ENCODE measurements around the gene NXPH1.

Gene NXPH1

GRCh38 chr7:8423057-8423456, 10.4 kb upstream of the NXPH1 start:
- Histone ChIP-seq H3K9ac (no peak overlapping the region), H3K79me2 (no peaks in the 10 kb centered on the region), H3K4me3 (ENCODE audit: low read depth, low read length) (no peak overlapping the region), H3K4me2 (ENCODE audit: low read length) (no peak overlapping the region), H3K27ac (no peak overlapping the region), H3K9me3 (ENCODE audit: control insufficient read depth, low read length) (no peaks in the 10 kb centered on the region), H3K4me1 (no peaks in the 10 kb centered on the region), H3K27me3 (ENCODE audit: control insufficient read depth, insufficient read depth, low read length) (no peaks in the 10 kb centered on the region), H2AFZ (no peak overlapping the region), H3K36me3 (ENCODE audit: control insufficient read depth, insufficient read depth, low read length) (no peaks in the 10 kb centered on the region)
- TF ChIP-seq, protein P1, sequence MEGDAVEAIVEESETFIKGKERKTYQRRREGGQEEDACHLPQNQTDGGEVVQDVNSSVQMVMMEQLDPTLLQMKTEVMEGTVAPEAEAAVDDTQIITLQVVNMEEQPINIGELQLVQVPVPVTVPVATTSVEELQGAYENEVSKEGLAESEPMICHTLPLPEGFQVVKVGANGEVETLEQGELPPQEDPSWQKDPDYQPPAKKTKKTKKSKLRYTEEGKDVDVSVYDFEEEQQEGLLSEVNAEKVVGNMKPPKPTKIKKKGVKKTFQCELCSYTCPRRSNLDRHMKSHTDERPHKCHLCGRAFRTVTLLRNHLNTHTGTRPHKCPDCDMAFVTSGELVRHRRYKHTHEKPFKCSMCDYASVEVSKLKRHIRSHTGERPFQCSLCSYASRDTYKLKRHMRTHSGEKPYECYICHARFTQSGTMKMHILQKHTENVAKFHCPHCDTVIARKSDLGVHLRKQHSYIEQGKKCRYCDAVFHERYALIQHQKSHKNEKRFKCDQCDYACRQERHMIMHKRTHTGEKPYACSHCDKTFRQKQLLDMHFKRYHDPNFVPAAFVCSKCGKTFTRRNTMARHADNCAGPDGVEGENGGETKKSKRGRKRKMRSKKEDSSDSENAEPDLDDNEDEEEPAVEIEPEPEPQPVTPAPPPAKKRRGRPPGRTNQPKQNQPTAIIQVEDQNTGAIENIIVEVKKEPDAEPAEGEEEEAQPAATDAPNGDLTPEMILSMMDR (IDR thresholded peaks at IDR 0.05), result no peak

DNA sequence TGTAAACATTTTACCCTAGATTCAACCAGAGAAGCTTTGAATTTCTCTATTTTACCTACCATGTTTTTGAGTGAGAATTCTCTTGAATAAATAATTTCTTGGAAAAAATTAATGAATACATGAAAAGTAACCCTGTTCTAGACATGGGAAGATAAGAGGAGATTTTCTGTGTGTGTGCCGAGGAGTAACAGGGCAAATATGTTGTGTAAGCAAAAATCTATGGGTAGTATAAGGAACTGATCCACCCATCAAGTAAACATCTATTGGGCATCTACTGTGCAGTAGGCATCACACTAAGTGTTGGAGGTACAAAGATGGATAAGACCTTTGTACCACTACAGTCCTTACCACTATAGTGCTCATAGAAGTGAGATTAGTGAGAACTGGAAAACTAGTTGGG, 8.2 kb upstream of the NXPH1 start:
- Histone ChIP-seq H3K27me3 (ENCODE audit: control insufficient read depth, insufficient read depth, low read length) (no peaks in the 10 kb centered on the region), H3K4me3 (ENCODE audit: low read depth, low read length) (no peak overlapping the region), H2AFZ (no peak overlapping the region), H3K9ac (no peak overlapping the region), H3K27ac (no peak overlapping the region), H3K36me3 (ENCODE audit: control insufficient read depth, insufficient read depth, low read length) (no peaks in the 10 kb centered on the region), H3K4me2 (ENCODE audit: low read length) (no peak overlapping the region), H3K4me1 (no peaks in the 10 kb centered on the region), H3K79me2 (no peaks in the 10 kb centered on the region), H3K9me3 (ENCODE audit: control insufficient read depth, low read length) (no peaks in the 10 kb centered on the region)
- TF ChIP-seq, protein P1 (IDR thresholded peaks at IDR 0.05), result no peak

DNA sequence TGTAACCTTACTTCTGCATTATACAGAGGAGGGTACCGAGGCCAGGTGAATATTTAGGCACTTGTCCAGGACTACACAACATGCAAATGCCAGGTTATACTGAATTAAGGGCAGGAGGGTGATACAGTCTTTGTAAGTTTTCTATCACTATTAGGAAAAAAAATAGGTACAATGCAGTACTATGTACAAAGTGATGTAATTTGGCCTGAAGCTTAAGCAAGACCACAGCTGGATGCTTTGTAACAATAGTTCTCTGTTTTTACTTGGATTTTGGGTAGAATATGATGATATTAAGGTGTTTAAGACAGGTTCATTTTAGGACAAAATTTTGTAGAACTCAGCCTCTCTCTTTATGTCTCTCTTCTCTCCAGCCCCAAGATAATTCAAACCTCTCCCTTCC, 2.8 kb upstream of the NXPH1 start:
- TF ChIP-seq, protein P1 (IDR thresholded peaks at IDR 0.05), result no peak
- H3K36me3 ChIP-seq (ENCODE audit: control insufficient read depth, insufficient read depth, low read length), result no peaks in the 10 kb centered on the region
- no peak overlapping the region for H3K9ac ChIP-seq
- H2AFZ ChIP-seq, result no peak overlapping the region
- no peaks in the 10 kb centered on the region for H3K9me3 ChIP-seq (ENCODE audit: control insufficient read depth, low read length)
- peaks cover 3% of the 10 kb centered on the region for H3K4me1 ChIP-seq
- H3K27ac ChIP-seq, result no peak overlapping the region
- no peak overlapping the region for H3K4me2 ChIP-seq (ENCODE audit: low read length)
- H3K27me3 ChIP-seq (ENCODE audit: control insufficient read depth, insufficient read depth, low read length), result peaks cover 2% of the 10 kb centered on the region
- H3K79me2 ChIP-seq, result no peaks in the 10 kb centered on the region
- no peak overlapping the region for H3K4me3 ChIP-seq (ENCODE audit: low read depth, low read length)

DNA sequence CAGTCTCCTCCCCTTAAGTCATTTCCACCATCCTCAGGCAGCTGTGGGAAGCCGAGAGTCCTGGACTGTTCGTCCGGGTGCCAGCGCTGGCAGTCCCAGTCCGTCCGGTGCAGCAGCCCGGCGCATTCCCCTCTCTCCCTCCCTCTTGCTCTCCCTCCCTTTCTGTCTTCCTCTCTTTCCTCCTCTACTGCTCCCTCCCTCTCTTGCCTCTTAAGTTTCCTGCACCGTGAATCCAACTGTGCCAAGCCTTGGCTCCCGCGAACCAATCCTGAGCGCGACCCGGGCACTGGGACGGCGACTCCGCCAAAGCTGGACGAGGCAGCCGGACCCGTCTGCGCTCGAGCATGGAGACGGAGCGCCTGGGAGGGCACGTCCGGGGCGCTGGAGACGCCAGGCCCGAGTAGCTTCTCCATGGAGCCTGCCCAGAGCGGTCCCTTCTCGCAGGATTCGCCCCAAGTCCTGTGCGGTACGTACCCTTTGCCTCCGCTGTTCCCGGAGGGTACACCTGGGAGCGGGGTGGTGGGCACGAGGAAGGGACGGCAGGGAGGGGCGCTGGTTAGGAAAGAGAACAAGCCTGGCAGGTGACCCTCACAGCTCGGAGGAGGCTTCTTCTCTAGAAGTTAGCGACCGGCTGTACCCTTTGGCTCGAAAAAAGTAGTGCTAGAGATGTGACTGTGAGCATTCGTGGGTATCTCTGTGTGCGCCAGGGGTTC, 1.0 kb downstream of the NXPH1 start:
- no peaks in the 10 kb centered on the region for H3K79me2 ChIP-seq
- H3K27me3 ChIP-seq (ENCODE audit: control insufficient read depth, insufficient read depth, low read length), result peaks cover 8% of the 10 kb centered on the region
- no peak overlapping the region for H3K27ac ChIP-seq
- H3K4me1 ChIP-seq, result peaks cover 3% of the 10 kb centered on the region
- H3K4me2 ChIP-seq (ENCODE audit: low read length), result peak overlapping the region; percentile 49
- no peak overlapping the region for H3K9ac ChIP-seq
- H2AFZ ChIP-seq, result peak overlapping the region; percentile 72
- no peak overlapping the region for H3K4me3 ChIP-seq (ENCODE audit: low read depth, low read length)
- TF ChIP-seq, protein P1 (IDR thresholded peaks at IDR 0.05), result no peak
- H3K9me3 ChIP-seq (ENCODE audit: control insufficient read depth, low read length), result no peaks in the 10 kb centered on the region
- no peaks in the 10 kb centered on the region for H3K36me3 ChIP-seq (ENCODE audit: control insufficient read depth, insufficient read depth, low read length)

DNA sequence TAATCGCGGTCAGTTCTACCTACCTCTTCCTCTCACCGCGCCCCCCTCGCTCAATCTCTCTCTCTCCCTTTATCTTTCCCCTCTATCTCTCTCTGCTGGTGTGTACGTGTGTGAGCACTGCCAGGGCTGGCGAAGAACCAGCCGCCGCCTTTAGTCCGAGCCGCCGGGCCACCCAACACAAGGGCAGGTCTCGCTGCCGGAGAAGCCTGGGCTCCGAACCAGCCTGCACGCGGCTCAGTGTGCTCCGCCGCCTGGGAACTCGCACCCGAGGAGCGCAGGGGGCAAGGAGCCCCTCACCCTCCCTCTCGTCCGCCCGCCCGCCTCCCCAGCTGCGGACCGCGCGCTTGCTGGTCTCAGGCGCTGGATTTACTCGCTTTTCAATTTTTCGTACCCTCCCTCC, 1.7 kb downstream of the NXPH1 start:
- peaks cover 3% of the 10 kb centered on the region for H3K4me1 ChIP-seq
- H3K27me3 ChIP-seq (ENCODE audit: control insufficient read depth, insufficient read depth, low read length), result peaks cover 8% of the 10 kb centered on the region
- H3K79me2 ChIP-seq, result no peaks in the 10 kb centered on the region
- no peak overlapping the region for H3K9ac ChIP-seq
- H3K9me3 ChIP-seq (ENCODE audit: control insufficient read depth, low read length), result no peaks in the 10 kb centered on the region
- H3K4me3 ChIP-seq (ENCODE audit: low read depth, low read length), result no peak overlapping the region
- no peak overlapping the region for H3K27ac ChIP-seq
- no peaks in the 10 kb centered on the region for H3K36me3 ChIP-seq (ENCODE audit: control insufficient read depth, insufficient read depth, low read length)
- H3K4me2 ChIP-seq (ENCODE audit: low read length), result no peak overlapping the region
- TF ChIP-seq, protein P1 (IDR thresholded peaks at IDR 0.05), result no peak
- H2AFZ ChIP-seq, result no peak overlapping the region

Measured in parathyroid adenoma (tissue), 2 donors.